Left forelimb (tissue), 1 donor: ENCODE measurements around the gene NTHL1.

Source experiments
- DNase-seq: peaks from one replicate; pipeline ENCODE4 v3.0.0-alpha.2; 2018; ENCODE audit warnings: low spot score

The NTHL1 gene

GRCh38 chr16:1991948-1992703, 55.5 kb downstream of the NTHL1 start:
- peak; percentile 95 for DNase-seq

GRCh38 chr16:1991588-1991947, 56.1 kb downstream of the NTHL1 start:
- DNase-seq = no peak

DNA sequence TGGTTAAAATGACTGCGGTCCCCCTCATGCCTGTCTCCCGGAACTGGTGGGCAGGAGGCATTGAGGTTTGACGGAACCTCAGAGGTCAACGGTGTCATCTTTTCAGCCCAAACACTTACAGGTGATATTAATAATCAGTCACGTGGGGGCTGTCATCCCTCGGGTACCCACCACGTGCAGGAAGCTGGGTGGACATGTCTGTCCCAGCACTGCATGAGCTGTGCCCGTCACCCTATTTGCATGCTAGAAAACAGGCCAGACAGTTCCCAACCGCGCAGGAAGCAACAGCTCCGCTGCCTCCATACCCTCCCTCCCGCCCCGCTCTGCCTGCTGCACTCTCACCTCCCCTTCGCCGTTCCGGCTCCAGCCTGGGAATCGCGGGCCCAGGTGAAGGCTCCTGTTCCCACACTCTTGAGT, 56.5 kb downstream of the NTHL1 start:
- DNase-seq = no peak

DNA sequence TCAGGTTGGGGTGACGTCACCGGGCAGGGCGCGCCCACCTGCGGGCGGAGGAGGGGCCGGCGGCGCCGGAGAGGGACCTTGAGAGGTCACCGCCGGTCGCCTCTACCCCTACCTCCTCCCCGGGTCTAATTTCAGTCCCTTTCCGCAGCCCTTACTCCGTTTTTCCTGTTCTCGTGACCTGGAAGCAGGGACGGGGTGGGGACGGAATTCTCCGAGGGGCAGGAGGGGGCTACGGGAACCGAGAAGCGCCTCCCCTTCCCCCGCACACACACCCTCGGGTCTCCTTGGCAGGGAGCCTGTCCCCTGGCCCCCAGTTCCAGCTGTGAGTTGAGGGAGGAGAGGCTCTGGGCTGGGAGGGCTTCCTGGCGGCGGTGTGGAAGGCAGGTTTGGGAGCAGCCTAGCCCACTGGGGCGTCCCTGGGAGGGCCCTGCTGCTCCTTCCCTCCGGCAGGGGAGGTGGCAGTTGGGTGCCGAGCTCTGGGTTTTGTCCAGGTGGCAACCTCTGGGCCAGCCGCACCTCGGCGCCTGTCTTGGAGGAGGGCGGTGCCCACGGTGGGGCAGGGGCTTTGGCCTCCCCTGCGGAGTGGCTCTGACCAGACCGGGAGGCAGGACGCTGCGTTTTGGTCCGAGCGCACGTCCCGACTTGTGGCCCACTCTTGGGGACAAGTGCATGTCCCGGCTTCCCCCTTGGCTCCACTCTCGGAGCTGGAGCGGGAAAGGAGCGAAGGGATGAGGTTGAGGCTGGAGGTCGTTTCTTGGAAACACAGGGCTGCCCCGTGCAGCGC, 57.1 kb downstream of the NTHL1 start:
- DNase-seq = no peak

DNA sequence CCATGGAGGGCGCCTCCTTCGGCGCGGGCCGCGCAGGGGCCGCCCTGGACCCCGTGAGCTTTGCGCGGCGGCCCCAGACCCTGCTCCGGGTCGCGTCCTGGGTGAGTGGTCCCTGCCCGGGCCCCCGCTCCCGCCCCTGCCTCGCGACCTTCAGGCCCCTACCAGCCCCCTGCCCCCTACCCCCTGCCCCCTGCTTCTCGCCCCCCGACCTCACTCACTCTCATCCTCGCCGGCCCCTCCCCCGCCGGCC, 57.6 kb downstream of the NTHL1 start:
- DNase-seq = no peak
